Breast epithelium (tissue), 4 donors: ENCODE data around the gene SDK2. TPM values are rescaled to one million over a fixed set of nuclear protein-coding genes. Genes with fewer than 3 reads are reported as not detected.
"Not testable (repeated sequence)": the region's sequence is repeated elsewhere in the genome, so short reads cannot be mapped to it uniquely, and the experiment has no call there.

Experiments used
- DNase-seq, 2 donors: peaks; one replicate each; pipeline ENCODE4 v3.0.0-alpha.2; 2019; ENCODE audit warnings: low spot score in 2 of 2
- H3K27ac ChIP-seq, 2 donors: fragments of 200-600 bp; sonication (generic) in 1 of 2; one replicate each; pipeline ENCODE4 v1.5.1; 2016 to 2019; ENCODE audit warnings: mild to moderate bottlenecking in 1 of 2
- H3K27me3 ChIP-seq, 2 donors: fragments of 200-600 bp; sonication (generic) in 1 of 2; one replicate each; pipeline versions ENCODE4 v1.5.1 to v1.6.0; 2017 to 2019; ENCODE audit warnings: control low read depth in 1 of 2, mild to moderate bottlenecking in 1 of 2
- H3K36me3 ChIP-seq: fragments of 200-600 bp; one replicate; pipeline ENCODE4 v1.5.1; 2019
- H3K4me1 ChIP-seq, 2 donors: fragments of 200-600 bp; sonication (generic); one replicate each; pipeline ENCODE4 v1.5.1; 2016 to 2019; ENCODE audit warnings: control low read depth in 1 of 2
- H3K4me3 ChIP-seq, 3 donors: fragments of 200-600 bp; sonication (generic); 1 replicate in 2 of 3; 2 replicates in 1 of 3; pipeline ENCODE4 v1.5.1; 2016 to 2019; ENCODE audit warnings: mild to moderate bottlenecking in 3 of 3, moderate library complexity in 2 of 3
- H3K9me3 ChIP-seq, 2 donors: fragments of 200-600 bp; sonication (generic) in 1 of 2; one replicate each; pipeline ENCODE4 v1.5.1; 2016 to 2019; ENCODE audit warnings: control low read depth in 1 of 2
- POLR2A ChIP-seq: fragments of 450-650 bp; IDR thresholded peaks from one replicate; pipeline ENCODE4 v1.6.1; 2016; ENCODE audit warnings: antibody characterized with exemption, mild to moderate bottlenecking, moderate library complexity
- POLR2AphosphoS5 ChIP-seq, 3 donors: sonication (generic); formaldehyde crosslinking; IDR thresholded peaks; one replicate each; pipeline ENCODE4 v1.6.1; 2017; ENCODE audit warnings: antibody characterized with exemption in 3 of 3
- intact Hi-C: fragments of 100-400 bp; cut with DNase I; formaldehyde crosslinking; loops from one replicate; pipeline ENCODE4 v1.15.1; 2023; ENCODE audit warnings: low total_unique reads
- total RNA-seq, 3 donors: library from RNA; depleted of rRNA; stranded (reverse); fragments of >200 nt; gene quantifications; one replicate each; pipeline ENCODE4 v1.1.0, GENCODE V29; 2016
- TF ChIP-seq, protein P1 (sequence below), 3 donors: fragments of 450-650 bp; IDR thresholded peaks; one replicate each; pipeline ENCODE4 v1.5.1; 2016 to 2017; ENCODE audit warnings: antibody characterized with exemption in 3 of 3, mild to moderate bottlenecking in 3 of 3, moderate library complexity in 3 of 3

SDK2 gene
- total RNA-seq, 3 donors from 2014 or later, result 0.16 to 2.9 (median 2.6) TPM

DNA sequence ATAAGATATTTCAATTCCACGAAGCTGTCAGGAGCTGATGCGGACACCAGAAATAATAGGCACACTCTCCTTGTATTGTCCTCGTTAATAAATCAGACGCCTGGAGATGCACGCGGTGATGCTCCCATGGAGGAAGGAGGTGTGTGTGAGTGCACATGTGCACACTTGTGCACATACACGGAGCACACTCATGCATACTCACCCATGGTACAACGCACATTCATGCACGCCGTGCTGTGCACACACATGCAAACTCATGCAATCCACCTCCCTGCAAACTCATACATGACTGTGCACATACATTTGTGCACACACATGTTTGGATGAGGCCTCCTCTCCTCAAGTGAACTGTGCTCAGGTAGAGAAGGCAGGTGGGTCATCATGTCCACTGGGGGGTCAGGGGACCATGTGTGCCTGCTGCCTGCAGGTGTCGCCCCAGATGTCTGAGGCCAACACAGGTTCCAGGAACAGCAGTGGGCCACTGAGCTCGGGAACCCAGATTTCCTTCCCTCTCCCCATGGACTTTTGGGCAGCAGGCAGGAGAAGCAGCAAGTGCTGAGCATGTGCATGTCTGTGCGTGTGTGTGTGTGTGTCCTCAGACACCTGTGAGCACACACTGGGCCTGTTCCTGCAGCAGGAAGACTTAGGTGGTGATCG, 165.3 kb downstream of the SDK2 start:
- TF ChIP-seq POLR2A (no peak), POLR2AphosphoS5 (IDR thresholded peaks at IDR 0.05) (no peak)
- TF ChIP-seq, protein P1, sequence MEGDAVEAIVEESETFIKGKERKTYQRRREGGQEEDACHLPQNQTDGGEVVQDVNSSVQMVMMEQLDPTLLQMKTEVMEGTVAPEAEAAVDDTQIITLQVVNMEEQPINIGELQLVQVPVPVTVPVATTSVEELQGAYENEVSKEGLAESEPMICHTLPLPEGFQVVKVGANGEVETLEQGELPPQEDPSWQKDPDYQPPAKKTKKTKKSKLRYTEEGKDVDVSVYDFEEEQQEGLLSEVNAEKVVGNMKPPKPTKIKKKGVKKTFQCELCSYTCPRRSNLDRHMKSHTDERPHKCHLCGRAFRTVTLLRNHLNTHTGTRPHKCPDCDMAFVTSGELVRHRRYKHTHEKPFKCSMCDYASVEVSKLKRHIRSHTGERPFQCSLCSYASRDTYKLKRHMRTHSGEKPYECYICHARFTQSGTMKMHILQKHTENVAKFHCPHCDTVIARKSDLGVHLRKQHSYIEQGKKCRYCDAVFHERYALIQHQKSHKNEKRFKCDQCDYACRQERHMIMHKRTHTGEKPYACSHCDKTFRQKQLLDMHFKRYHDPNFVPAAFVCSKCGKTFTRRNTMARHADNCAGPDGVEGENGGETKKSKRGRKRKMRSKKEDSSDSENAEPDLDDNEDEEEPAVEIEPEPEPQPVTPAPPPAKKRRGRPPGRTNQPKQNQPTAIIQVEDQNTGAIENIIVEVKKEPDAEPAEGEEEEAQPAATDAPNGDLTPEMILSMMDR (IDR thresholded peaks at IDR 0.05), result no peak
- H3K36me3 ChIP-seq, result no peaks in the 10 kb centered on the region
- no peaks in the 10 kb centered on the region for H3K9me3 ChIP-seq
- H3K27me3 ChIP-seq, result peaks cover 0 to 10% of the 10 kb centered on the region in 2 donors
- no peak overlapping the region for H3K4me3 ChIP-seq
- H3K27ac ChIP-seq, result no peak overlapping the region
- H3K4me1 ChIP-seq, result no peaks in the 10 kb centered on the region
- intact Hi-C loops, result no loop called here
- DNase-seq, result no peak

DNA sequence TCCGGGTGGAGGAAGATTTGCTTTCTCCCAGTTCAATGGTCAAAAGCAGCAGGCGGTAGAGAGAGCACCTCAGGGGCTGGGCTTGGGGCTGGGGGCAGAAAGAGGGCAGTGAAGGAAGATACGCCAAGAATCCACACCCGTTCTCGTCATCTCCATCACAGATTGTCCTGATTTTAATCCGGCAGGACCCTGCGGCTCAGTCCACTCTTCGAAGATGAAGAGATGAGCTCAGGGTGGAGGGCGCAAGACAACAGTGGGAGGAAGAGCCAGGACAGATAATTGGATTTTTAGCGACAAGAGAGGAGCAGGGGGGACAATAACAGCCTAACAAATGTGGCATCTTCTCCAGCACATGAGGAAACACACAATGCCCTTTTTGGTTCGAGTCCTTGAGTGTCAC, 165.9 kb downstream of the SDK2 start:
- TF ChIP-seq POLR2AphosphoS5 (IDR thresholded peaks at IDR 0.05), result no peak
- TF ChIP-seq, protein P1 (IDR thresholded peaks at IDR 0.05), result no peak
- no peak for TF ChIP-seq POLR2A
- intact Hi-C loops, result no loop called here
- DNase-seq, result no peak
- H3K9me3 ChIP-seq, result no peaks in the 10 kb centered on the region
- H3K27me3 ChIP-seq, result peaks cover 0 to 10% of the 10 kb centered on the region in 2 donors
- no peak overlapping the region for H3K27ac ChIP-seq
- H3K36me3 ChIP-seq, result no peaks in the 10 kb centered on the region
- no peaks in the 10 kb centered on the region for H3K4me1 ChIP-seq
- H3K4me3 ChIP-seq, result no peak overlapping the region

DNA sequence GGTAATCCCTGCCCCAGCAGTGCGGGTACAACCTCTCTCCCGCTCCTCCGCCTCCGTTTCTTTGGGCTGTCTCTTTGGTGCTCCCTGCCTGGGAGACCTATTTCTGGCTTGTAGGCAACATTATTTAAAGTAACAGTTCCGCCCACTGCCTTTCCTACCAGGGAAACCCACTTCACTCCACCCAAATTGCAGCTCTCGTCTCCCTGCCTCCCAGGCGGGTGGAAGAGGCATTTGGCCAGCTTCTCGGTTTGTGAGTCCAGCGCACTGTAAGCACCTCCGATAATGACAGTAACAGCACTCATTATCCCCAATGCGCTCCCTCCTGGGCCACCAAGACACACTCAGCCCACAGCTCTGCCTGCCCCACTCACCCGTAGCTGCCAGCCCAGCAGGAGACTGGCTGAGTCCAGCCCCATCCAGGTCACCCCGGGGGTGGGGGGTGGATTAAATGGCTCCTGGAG, 167.3 kb downstream of the SDK2 start:
- no peaks in the 10 kb centered on the region for H3K36me3 ChIP-seq
- DNase-seq, result no peak
- H3K27me3 ChIP-seq, result peaks cover 0 to 10% of the 10 kb centered on the region in 2 donors
- TF ChIP-seq POLR2AphosphoS5 (IDR thresholded peaks at IDR 0.05), result no peak
- no peak for TF ChIP-seq POLR2A
- TF ChIP-seq, protein P1 (IDR thresholded peaks at IDR 0.05), result no peak
- no peak overlapping the region for H3K27ac ChIP-seq
- no peak overlapping the region for H3K4me3 ChIP-seq
- intact Hi-C loops, result no loop called here
- H3K9me3 ChIP-seq, result no peaks in the 10 kb centered on the region
- no peaks in the 10 kb centered on the region for H3K4me1 ChIP-seq

- H3K4me1 ChIP-seq, result no peaks in the 10 kb centered on the region
- no peaks in the 10 kb centered on the region for H3K9me3 ChIP-seq
- peak in 1 of 2 donors; percentile 59 for DNase-seq
- intact Hi-C loops, result no loop called here
- H3K27ac ChIP-seq, result no peak overlapping the region
- TF ChIP-seq POLR2AphosphoS5 (IDR thresholded peaks at IDR 0.05), result no peak
- TF ChIP-seq, protein P1 (IDR thresholded peaks at IDR 0.05), result no peak
- TF ChIP-seq POLR2A, result no peak
- no peaks in the 10 kb centered on the region for H3K36me3 ChIP-seq
- H3K4me3 ChIP-seq, result no peak overlapping the region
- H3K27me3 ChIP-seq, result peaks cover 0 to 10% of the 10 kb centered on the region in 2 donors
Observed at GRCh38 chr17:73474370-73474988, 169.8 kb downstream of the SDK2 start.

GRCh38 chr17:73472715-73473114, 171.5 kb downstream of the SDK2 start:
- H3K27me3 ChIP-seq, H3K4me1 ChIP-seq, H3K36me3 ChIP-seq, DNase-seq, H3K27ac ChIP-seq, H3K9me3 ChIP-seq, intact Hi-C loops, H3K4me3 ChIP-seq: not testable (repeated sequence)
